Erythroblast (primary cell): ENCODE results near the gene ARHGEF6.

Source experiments
- GATA1 ChIP-seq: IDR thresholded peaks from 2 replicates; pipeline ENCODE4 v1.6.1; 2011; ENCODE audit warnings: low read depth, mild to moderate bottlenecking, control low read depth, low read length, moderate library complexity
- POLR2A ChIP-seq: IDR thresholded peaks from 2 replicates; pipeline ENCODE4 v1.6.1; 2011; ENCODE audit warnings: mild to moderate bottlenecking, low read length

DNA sequence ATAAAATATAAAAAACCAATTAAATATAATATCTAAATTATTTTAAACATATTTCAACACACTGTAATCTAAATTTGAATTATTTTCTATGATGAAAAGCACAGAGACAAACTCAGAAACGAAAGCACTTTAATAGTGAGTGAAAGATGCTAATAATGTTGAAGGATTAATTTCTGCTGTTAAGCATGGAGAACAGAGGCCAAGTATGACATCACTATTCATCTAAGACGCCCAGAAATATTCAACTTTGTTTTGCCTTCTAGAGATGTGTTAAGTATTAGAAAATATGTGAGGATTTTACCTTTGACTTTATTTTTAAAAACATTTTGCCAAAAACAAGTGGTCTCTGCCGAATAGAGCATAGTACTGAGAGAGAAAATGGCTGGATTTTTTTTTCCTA is 19.3 kb downstream of the ARHGEF6 start:
- TF ChIP-seq POLR2A (no peak), GATA1 (no peak)
